ENCODE results near the gene TSEN54. TPM values are rescaled to one million over a fixed set of nuclear protein-coding genes. Genes with fewer than 3 reads are reported as not detected.

The TSEN54 gene
- total and polyA plus RNA-seq, 4 donors = 9.1 to 15.1 (median 12.3) TPM

DNA sequence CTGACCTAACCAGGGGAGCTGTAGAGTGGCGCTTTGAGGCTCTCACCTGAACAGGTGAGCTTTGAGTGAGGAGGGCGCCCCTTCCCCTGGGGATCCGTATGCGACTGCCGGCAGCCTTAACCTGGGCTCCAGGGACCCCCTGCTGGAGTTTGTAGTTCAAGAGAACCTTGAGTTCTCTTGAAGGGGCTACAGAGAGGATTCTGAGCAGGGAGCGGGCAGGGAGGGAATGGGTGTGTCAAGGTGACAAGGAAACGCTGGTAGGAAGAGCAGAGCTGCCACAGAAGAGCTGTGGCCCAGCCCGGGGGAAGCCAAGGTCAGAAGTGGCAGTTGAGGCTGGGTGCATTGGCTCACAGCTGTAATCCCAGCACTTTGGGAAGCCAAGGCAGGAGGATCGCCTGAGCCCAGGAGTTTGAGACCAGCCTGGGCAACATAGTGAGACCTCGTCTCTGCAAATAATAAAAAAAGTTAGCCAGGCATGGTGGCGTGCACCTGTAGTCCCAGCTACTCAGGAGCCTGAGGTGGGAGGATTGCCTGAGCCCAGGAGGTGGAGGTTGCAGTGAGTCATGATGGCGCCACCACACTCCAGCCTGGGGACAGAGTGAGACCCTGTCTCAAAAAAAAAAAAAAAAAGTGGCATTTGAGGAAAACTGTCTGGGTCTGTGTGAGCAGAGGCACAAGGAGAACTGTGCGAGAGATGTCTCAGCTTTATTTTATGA, 10.4 kb downstream of the TSEN54 start:
- 50% methylated on average over 13 of the region's 13 CpGs for WGBS
- no peaks in the 10 kb centered on the region for H3K9me3 ChIP-seq (ENCODE audit: control insufficient read depth in 4 of 4, low read length in 3 of 4)
- TF ChIP-seq HNF4A (conservative IDR thresholded peaks at IDR 0.05) = no peak
- peak overlapping the region; percentile 58 to 71 for H3K27ac ChIP-seq (ENCODE audit: low read depth in 1 of 2, low read length in 2 of 2)
- DNase-seq (ENCODE audit: low spot score) = no peak
- peaks cover 6 to 24% (median 16%) of the 10 kb centered on the region in 4 donors for H3K4me1 ChIP-seq (ENCODE audit: control insufficient read depth in 4 of 4, insufficient read depth in 4 of 4, low read length in 3 of 4)
- no peaks in the 10 kb centered on the region for H3K27me3 ChIP-seq (ENCODE audit: control insufficient read depth in 4 of 4, insufficient read depth in 4 of 4, low read length in 3 of 4)
- peak overlapping the region in 1 of 2 donors; percentile 30 for H3K9ac ChIP-seq (ENCODE audit: low read depth in 1 of 2, low read length in 2 of 2)
- H3K4me3 ChIP-seq (ENCODE audit: low read depth in 1 of 3, low read length in 3 of 3) = peak overlapping the region; percentile 42 to 90 (median 66)
- H3K36me3 ChIP-seq (ENCODE audit: control insufficient read depth in 4 of 4, insufficient read depth in 3 of 4, low read depth in 1 of 4, low read length in 3 of 4) = peaks cover 0 to 3% (median 0%) of the 10 kb centered on the region in 4 donors

DNA sequence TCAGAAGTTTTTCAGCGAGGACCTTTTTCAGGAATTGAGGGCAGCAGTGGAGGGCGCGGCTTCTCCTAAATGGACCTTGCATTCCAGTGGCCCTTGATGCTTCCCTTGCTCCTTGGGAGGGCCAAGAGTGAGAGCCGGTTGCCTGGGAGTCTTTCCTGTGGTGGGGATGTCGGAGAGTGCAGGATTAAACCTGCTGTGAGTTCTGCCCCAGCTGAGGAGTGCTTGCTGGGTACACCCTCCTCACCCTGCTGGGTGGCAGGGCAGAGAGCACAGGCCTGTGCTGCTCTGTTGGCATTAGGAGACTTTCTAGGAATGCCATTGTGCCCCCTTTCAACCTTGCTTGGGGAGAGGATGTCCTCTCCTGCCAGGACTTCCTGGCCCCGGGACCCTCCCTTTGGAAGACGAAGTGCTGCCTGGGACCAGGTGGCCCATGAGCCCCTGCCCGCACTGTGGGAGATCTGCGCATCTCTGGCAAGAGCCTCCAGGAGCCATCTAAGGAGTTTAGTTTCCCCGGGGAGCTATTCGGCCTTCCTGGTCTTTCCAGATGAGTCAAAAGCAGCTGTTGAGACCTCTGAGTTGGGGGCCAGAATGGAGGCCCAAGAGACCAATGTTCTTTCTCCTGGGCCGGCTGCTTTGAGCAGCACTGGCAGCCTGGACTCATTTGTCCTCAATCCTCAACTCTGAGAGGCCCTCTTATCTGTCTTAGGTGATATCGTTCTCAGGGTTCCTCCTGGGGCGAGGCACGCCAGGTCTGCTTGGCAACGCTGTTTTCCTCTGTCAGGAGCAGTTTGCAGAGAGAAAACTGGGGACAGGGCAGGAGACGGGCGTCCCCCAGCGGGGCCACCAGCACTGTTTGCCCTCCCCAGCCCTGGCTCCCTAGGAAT, 14.8 kb downstream of the TSEN54 start:
- Histone ChIP-seq H3K36me3 (ENCODE audit: control insufficient read depth in 4 of 4, insufficient read depth in 3 of 4, low read depth in 1 of 4, low read length in 3 of 4) (peaks cover 0 to 10% (median 3%) of the 10 kb centered on the region in 4 donors), H3K27ac (ENCODE audit: low read depth in 1 of 2, low read length in 2 of 2) (no peak overlapping the region), H3K9me3 (ENCODE audit: control insufficient read depth in 4 of 4, low read length in 3 of 4) (no peaks in the 10 kb centered on the region), H3K9ac (ENCODE audit: low read depth in 1 of 2, low read length in 2 of 2) (no peak overlapping the region), H3K4me1 (ENCODE audit: control insufficient read depth in 4 of 4, insufficient read depth in 4 of 4, low read length in 3 of 4) (peaks cover 4 to 16% (median 8%) of the 10 kb centered on the region in 4 donors), H3K4me3 (ENCODE audit: low read depth in 1 of 3, low read length in 3 of 3) (no peak overlapping the region), H3K27me3 (ENCODE audit: control insufficient read depth in 4 of 4, insufficient read depth in 4 of 4, low read length in 3 of 4) (no peaks in the 10 kb centered on the region)
- no peak for TF ChIP-seq YY1 (IDR thresholded peaks at IDR 0.05)
- TF ChIP-seq FOXA1 (IDR thresholded peaks at IDR 0.05) = no peak
- TF ChIP-seq GABPA (IDR thresholded peaks at IDR 0.05 in 1 of 2, conservative IDR thresholded peaks at IDR 0.05 in 1 of 2) = no peak
- no peak for TF ChIP-seq SP1 (IDR thresholded peaks at IDR 0.05)
- TF ChIP-seq JUND (IDR thresholded peaks at IDR 0.05) = no peak
- TF ChIP-seq TAF1 (conservative IDR thresholded peaks at IDR 0.05) = no peak
- TF ChIP-seq HNF4G (IDR thresholded peaks at IDR 0.05) = no peak
- TF ChIP-seq, protein P1, sequence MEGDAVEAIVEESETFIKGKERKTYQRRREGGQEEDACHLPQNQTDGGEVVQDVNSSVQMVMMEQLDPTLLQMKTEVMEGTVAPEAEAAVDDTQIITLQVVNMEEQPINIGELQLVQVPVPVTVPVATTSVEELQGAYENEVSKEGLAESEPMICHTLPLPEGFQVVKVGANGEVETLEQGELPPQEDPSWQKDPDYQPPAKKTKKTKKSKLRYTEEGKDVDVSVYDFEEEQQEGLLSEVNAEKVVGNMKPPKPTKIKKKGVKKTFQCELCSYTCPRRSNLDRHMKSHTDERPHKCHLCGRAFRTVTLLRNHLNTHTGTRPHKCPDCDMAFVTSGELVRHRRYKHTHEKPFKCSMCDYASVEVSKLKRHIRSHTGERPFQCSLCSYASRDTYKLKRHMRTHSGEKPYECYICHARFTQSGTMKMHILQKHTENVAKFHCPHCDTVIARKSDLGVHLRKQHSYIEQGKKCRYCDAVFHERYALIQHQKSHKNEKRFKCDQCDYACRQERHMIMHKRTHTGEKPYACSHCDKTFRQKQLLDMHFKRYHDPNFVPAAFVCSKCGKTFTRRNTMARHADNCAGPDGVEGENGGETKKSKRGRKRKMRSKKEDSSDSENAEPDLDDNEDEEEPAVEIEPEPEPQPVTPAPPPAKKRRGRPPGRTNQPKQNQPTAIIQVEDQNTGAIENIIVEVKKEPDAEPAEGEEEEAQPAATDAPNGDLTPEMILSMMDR (IDR thresholded peaks at IDR 0.05; ENCODE audit: low read depth, low read length, missing input control) = no peak
- TF ChIP-seq, protein P2, sequence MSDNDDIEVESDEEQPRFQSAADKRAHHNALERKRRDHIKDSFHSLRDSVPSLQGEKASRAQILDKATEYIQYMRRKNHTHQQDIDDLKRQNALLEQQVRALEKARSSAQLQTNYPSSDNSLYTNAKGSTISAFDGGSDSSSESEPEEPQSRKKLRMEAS (IDR thresholded peaks at IDR 0.05) = no peak
- no peak for TF ChIP-seq FOXA2 (IDR thresholded peaks at IDR 0.05)
- TF ChIP-seq RAD21 (IDR thresholded peaks at IDR 0.05) = no peak
- TF ChIP-seq EGR1 (IDR thresholded peaks at IDR 0.05; ENCODE audit: low read depth in 2 of 2) = no peak
- TF ChIP-seq, protein P3, sequence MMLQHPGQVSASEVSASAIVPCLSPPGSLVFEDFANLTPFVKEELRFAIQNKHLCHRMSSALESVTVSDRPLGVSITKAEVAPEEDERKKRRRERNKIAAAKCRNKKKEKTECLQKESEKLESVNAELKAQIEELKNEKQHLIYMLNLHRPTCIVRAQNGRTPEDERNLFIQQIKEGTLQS (IDR thresholded peaks at IDR 0.05) = no peak
- TF ChIP-seq, protein P4, sequence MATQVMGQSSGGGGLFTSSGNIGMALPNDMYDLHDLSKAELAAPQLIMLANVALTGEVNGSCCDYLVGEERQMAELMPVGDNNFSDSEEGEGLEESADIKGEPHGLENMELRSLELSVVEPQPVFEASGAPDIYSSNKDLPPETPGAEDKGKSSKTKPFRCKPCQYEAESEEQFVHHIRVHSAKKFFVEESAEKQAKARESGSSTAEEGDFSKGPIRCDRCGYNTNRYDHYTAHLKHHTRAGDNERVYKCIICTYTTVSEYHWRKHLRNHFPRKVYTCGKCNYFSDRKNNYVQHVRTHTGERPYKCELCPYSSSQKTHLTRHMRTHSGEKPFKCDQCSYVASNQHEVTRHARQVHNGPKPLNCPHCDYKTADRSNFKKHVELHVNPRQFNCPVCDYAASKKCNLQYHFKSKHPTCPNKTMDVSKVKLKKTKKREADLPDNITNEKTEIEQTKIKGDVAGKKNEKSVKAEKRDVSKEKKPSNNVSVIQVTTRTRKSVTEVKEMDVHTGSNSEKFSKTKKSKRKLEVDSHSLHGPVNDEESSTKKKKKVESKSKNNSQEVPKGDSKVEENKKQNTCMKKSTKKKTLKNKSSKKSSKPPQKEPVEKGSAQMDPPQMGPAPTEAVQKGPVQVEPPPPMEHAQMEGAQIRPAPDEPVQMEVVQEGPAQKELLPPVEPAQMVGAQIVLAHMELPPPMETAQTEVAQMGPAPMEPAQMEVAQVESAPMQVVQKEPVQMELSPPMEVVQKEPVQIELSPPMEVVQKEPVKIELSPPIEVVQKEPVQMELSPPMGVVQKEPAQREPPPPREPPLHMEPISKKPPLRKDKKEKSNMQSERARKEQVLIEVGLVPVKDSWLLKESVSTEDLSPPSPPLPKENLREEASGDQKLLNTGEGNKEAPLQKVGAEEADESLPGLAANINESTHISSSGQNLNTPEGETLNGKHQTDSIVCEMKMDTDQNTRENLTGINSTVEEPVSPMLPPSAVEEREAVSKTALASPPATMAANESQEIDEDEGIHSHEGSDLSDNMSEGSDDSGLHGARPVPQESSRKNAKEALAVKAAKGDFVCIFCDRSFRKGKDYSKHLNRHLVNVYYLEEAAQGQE (IDR thresholded peaks at IDR 0.05) = no peak
- TF ChIP-seq, protein P5, sequence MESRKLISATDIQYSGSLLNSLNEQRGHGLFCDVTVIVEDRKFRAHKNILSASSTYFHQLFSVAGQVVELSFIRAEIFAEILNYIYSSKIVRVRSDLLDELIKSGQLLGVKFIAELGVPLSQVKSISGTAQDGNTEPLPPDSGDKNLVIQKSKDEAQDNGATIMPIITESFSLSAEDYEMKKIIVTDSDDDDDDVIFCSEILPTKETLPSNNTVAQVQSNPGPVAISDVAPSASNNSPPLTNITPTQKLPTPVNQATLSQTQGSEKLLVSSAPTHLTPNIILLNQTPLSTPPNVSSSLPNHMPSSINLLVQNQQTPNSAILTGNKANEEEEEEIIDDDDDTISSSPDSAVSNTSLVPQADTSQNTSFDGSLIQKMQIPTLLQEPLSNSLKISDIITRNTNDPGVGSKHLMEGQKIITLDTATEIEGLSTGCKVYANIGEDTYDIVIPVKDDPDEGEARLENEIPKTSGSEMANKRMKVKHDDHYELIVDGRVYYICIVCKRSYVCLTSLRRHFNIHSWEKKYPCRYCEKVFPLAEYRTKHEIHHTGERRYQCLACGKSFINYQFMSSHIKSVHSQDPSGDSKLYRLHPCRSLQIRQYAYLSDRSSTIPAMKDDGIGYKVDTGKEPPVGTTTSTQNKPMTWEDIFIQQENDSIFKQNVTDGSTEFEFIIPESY (IDR thresholded peaks at IDR 0.05) = no peak
- no peak for TF ChIP-seq HNF4A (conservative IDR thresholded peaks at IDR 0.05)
- no peak for TF ChIP-seq RXRA (IDR thresholded peaks at IDR 0.05)
- TF ChIP-seq NR2F2 (IDR thresholded peaks at IDR 0.05) = no peak
- no peak for DNase-seq (ENCODE audit: low spot score)
- WGBS = 90% methylated on average over 19 of the region's 19 CpGs
